Panc1 (cell line): ENCODE measurements around the gene SKA1. TPM values are rescaled to one million over a fixed set of nuclear protein-coding genes. Genes with fewer than 3 reads are reported as not detected.

Experiments used
- ATAC-seq: fragments of 200-7000 bp; cut with Tn5 transposase; 2 replicates; pipeline ENCODE4 v1.9.1; 2020; ENCODE audit warnings: mild to moderate bottlenecking, moderate library complexity
- BruUV-seq: library from RNA; stranded (reverse); fragments of 400-500 nt; replicated peaks from 2 replicates; lab custom pipeline; 2021; lab: Mats Ljungman, UMichigan
- CTCF ChIA-PET: fragments of 300-600 bp; sonication (Branson Sonifier 250); formaldehyde crosslinking; loops from one replicate; lab custom pipeline; 2022; ENCODE audit warnings: antibody characterized with exemption; lab: Charles Lee
- POLR2A ChIA-PET: fragments of 300-600 bp; sonication (Branson Sonifier 250); formaldehyde crosslinking; loops from one replicate; lab custom pipeline; 2022; ENCODE audit warnings: antibody characterized with exemption; lab: Charles Lee
- DNase-seq: peaks from one replicate; pipeline ENCODE4 v3.0.0-alpha.2; 2010; ENCODE audit warnings: low read depth, low spot score
- H3K27ac ChIP-seq: 2 replicates; pipeline ENCODE4 v1.5.1; 2011; ENCODE audit warnings: mild to moderate bottlenecking, low read length, inconsistent platforms
- H3K27me3 ChIP-seq: fragments of 200-500 bp; sonication (Bioruptor generic); 2 replicates; pipeline ENCODE4 v1.6.0; 2014; ENCODE audit warnings: low read length, inconsistent platforms; ENCODE audit not compliant: control insufficient read depth, insufficient read depth
- H3K36me3 ChIP-seq: fragments of 200-500 bp; sonication (Bioruptor generic); 2 replicates; pipeline ENCODE4 v1.5.1; 2014; ENCODE audit warnings: inconsistent platforms, mild to moderate bottlenecking, low read length, moderate library complexity; ENCODE audit not compliant: control insufficient read depth, insufficient read depth
- H3K4me1 ChIP-seq: 2 replicates; pipeline ENCODE4 v1.5.1; 2011; ENCODE audit warnings: inconsistent platforms, mild to moderate bottlenecking, low read length, moderate library complexity; ENCODE audit not compliant: control insufficient read depth, insufficient read depth
- H3K4me3 ChIP-seq, 2 experiments: 2 replicates each; pipeline ENCODE4 v1.5.1; 2011 to 2012; ENCODE audit warnings: low read depth in 2 of 2, low read length in 2 of 2, mild to moderate bottlenecking in 2 of 2, inconsistent platforms in 1 of 2, moderate library complexity in 1 of 2
- H3K9me3 ChIP-seq: fragments of 200-500 bp; sonication (Bioruptor generic); 2 replicates; pipeline ENCODE4 v1.5.1; 2014; ENCODE audit warnings: low read depth, mild to moderate bottlenecking, inconsistent platforms, low read length, moderate library complexity; ENCODE audit not compliant: control insufficient read depth, insufficient read depth
- CTCF ChIP-seq: fragments of 450-650 bp; IDR thresholded peaks from 2 replicates; pipeline ENCODE4 v1.5.1; 2017; ENCODE audit warnings: mild to moderate bottlenecking
- POLR2AphosphoS5 ChIP-seq: IDR thresholded peaks from 2 replicates; pipeline ENCODE4 v1.6.1; 2012; ENCODE audit warnings: mild to moderate bottlenecking, low read depth, low read length, moderate library complexity
- SIN3A ChIP-seq: IDR thresholded peaks from 2 replicates; pipeline ENCODE4 v1.6.1; 2012; ENCODE audit warnings: low read depth, mild to moderate bottlenecking, low read length, moderate library complexity, borderline replicate concordance; ENCODE audit not compliant: insufficient read depth
- TCF7L2 ChIP-seq: IDR thresholded peaks from 2 replicates; pipeline ENCODE4 v1.6.1; 2011; ENCODE audit warnings: mild to moderate bottlenecking, low read depth, low read length, inconsistent platforms
- in situ Hi-C: cut with HindIII; loops from 2 replicates; pipeline ENCODE4 v1.10.0; 2016; ENCODE audit warnings: low sequenced_read_pairs, low pct_unique_long_range_greater_than_20kb
- intact Hi-C: fragments of 100-400 bp; cut with micrococcal nuclease; formaldehyde crosslinking; loops from one replicate; pipeline ENCODE4 v1.10.0; 2022; ENCODE audit not compliant: unreplicated experiment
- total RNA-seq: library from RNA; stranded (reverse); gene quantifications from one replicate; pipeline ENCODE4 v1.2.1, GENCODE V29; 2021; ENCODE audit not compliant: unreplicated experiment
- TF ChIP-seq, protein P1 (sequence below), 2 experiments: IDR thresholded peaks; 2 replicates each; pipeline ENCODE4 v1.6.1; 2011 to 2012; ENCODE audit warnings: low read depth in 2 of 2, control low read depth in 1 of 2, low read length in 1 of 2, mild to moderate bottlenecking in 1 of 2, moderate library complexity in 1 of 2; ENCODE audit not compliant: insufficient read depth in 1 of 2

SKA1 gene
- total RNA-seq, 1 experiment from 2014 or later: 22.1 TPM

- ChIA-PET CTCF (no interaction called here), POLR2A (no interaction called here)
- TF ChIP-seq CTCF (no peak), TCF7L2 (no peak), POLR2AphosphoS5 (no peak), SIN3A (no peak)
- TF ChIP-seq, protein P1, sequence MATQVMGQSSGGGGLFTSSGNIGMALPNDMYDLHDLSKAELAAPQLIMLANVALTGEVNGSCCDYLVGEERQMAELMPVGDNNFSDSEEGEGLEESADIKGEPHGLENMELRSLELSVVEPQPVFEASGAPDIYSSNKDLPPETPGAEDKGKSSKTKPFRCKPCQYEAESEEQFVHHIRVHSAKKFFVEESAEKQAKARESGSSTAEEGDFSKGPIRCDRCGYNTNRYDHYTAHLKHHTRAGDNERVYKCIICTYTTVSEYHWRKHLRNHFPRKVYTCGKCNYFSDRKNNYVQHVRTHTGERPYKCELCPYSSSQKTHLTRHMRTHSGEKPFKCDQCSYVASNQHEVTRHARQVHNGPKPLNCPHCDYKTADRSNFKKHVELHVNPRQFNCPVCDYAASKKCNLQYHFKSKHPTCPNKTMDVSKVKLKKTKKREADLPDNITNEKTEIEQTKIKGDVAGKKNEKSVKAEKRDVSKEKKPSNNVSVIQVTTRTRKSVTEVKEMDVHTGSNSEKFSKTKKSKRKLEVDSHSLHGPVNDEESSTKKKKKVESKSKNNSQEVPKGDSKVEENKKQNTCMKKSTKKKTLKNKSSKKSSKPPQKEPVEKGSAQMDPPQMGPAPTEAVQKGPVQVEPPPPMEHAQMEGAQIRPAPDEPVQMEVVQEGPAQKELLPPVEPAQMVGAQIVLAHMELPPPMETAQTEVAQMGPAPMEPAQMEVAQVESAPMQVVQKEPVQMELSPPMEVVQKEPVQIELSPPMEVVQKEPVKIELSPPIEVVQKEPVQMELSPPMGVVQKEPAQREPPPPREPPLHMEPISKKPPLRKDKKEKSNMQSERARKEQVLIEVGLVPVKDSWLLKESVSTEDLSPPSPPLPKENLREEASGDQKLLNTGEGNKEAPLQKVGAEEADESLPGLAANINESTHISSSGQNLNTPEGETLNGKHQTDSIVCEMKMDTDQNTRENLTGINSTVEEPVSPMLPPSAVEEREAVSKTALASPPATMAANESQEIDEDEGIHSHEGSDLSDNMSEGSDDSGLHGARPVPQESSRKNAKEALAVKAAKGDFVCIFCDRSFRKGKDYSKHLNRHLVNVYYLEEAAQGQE (IDR thresholded peaks at IDR 0.05; ENCODE audit: insufficient read depth in 1 of 2, low read depth in 2 of 2, low read length in 1 of 2): no peak
- no peaks in the 10 kb centered on the region for H3K27me3 ChIP-seq
- H3K36me3 ChIP-seq: no peaks in the 10 kb centered on the region
- no peak for DNase-seq
- no TSS peak for BruUV-seq
- in situ Hi-C loops (no loop called here), intact Hi-C loops (no loop called here)
- ATAC-seq: no peak
- H3K9me3 ChIP-seq: no peaks in the 10 kb centered on the region
- no peak overlapping the region for H3K4me3 ChIP-seq
- no peaks in the 10 kb centered on the region for H3K4me1 ChIP-seq
- H3K27ac ChIP-seq: no peak overlapping the region
Observed at GRCh38 chr18:50341443-50341842, 33.4 kb upstream of the SKA1 start.

GRCh38 chr18:50350699-50351098 lies 24.1 kb upstream of the SKA1 start:
- CTCF ChIA-PET: no interaction called here
- intact Hi-C loops (loop anchor here (10.0 kb wide), 1 partner anchor 66 kb away; the partner anchor contains the start of genes CXXC1 and MBD1), in situ Hi-C loops (no loop called here)
- POLR2A ChIA-PET: no interaction called here
- no peak for ATAC-seq
- DNase-seq: no peak
- Histone ChIP-seq H3K9me3 (no peaks in the 10 kb centered on the region), H3K27me3 (peaks cover 15% of the 10 kb centered on the region), H3K36me3 (no peaks in the 10 kb centered on the region), H3K4me1 (no peaks in the 10 kb centered on the region), H3K4me3 (no peak overlapping the region), H3K27ac (no peak overlapping the region)
- no peak for TF ChIP-seq SIN3A
- TF ChIP-seq TCF7L2: no peak
- TF ChIP-seq POLR2AphosphoS5: no peak
- no TSS peak for BruUV-seq
